HL-60 (cell line): Measurements from ENCODE around the gene DUSP7.

Experiments
- DNase-seq, 2 experiments: peaks; one replicate each; pipeline ENCODE4 v3.0.0-alpha.2; 2010 to 2020; ENCODE audit warnings: low read depth in 1 of 2, low spot score in 1 of 2
- H3K27ac ChIP-seq: fragments of 250-450 bp; sonication (Bioruptor Pico); replicated peaks from 2 replicates; pipeline ENCODE4 v1.5.1; 2020; ENCODE audit warnings: mild to moderate bottlenecking, moderate library complexity
- H3K27me3 ChIP-seq: fragments of 250-450 bp; sonication (Bioruptor Pico); 2 replicates; pipeline ENCODE4 v1.5.1; 2021; ENCODE audit warnings: mild to moderate bottlenecking, moderate library complexity; ENCODE audit not compliant: insufficient read depth, poor library complexity, severe bottlenecking
- H3K4me3 ChIP-seq: replicated peaks from 2 replicates; pipeline ENCODE4 v1.5.1; 2011; ENCODE audit warnings: mild to moderate bottlenecking, control low read depth, low read length; ENCODE audit not compliant: insufficient read depth
- GABPA ChIP-seq: IDR thresholded peaks from 2 replicates; pipeline ENCODE4 v1.6.1; 2012; ENCODE audit warnings: low read depth
- POLR2AphosphoS5 ChIP-seq: IDR thresholded peaks from 2 replicates; pipeline ENCODE4 v1.6.1; 2012; ENCODE audit warnings: low read depth
- SPI1 ChIP-seq: IDR thresholded peaks from 2 replicates; pipeline ENCODE4 v1.6.1; 2012; ENCODE audit warnings: low read depth, mild to moderate bottlenecking, borderline replicate concordance
- TF ChIP-seq, protein P1 (sequence below): IDR thresholded peaks from one replicate; pipeline ENCODE4 v1.5.1; 2011; ENCODE audit warnings: low read length, control low read depth, inconsistent platforms; ENCODE audit not compliant: insufficient read depth
- TF ChIP-seq, protein P2 (sequence below): IDR thresholded peaks from 2 replicates; pipeline ENCODE4 v1.6.1; 2012; ENCODE audit warnings: low read depth; ENCODE audit not compliant: insufficient replicate concordance

Gene DUSP7

DNA sequence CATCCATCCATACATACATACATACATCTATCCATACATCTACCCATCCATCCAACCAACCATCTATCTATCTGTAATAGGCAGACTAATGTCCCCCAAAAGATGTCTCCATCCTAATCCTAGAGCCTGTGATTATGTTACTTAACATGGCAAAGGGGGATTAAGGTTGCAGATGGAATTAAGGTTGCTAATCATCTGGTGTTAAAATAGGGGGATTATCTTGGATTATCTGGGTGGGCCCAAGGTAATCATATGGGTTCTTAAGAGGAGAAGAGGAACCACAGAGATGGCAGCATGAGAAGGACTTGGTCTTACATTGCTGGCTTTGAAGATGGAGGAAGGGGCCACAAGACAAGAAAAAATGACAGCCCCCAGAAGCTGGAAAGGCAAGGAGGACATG, 45.9 kb downstream of the DUSP7 start:
- H3K4me3 ChIP-seq, result no peak overlapping the region
- H3K27ac ChIP-seq, result no peak overlapping the region
- TF ChIP-seq POLR2AphosphoS5 (no peak), SPI1 (no peak)
- TF ChIP-seq, protein P1, sequence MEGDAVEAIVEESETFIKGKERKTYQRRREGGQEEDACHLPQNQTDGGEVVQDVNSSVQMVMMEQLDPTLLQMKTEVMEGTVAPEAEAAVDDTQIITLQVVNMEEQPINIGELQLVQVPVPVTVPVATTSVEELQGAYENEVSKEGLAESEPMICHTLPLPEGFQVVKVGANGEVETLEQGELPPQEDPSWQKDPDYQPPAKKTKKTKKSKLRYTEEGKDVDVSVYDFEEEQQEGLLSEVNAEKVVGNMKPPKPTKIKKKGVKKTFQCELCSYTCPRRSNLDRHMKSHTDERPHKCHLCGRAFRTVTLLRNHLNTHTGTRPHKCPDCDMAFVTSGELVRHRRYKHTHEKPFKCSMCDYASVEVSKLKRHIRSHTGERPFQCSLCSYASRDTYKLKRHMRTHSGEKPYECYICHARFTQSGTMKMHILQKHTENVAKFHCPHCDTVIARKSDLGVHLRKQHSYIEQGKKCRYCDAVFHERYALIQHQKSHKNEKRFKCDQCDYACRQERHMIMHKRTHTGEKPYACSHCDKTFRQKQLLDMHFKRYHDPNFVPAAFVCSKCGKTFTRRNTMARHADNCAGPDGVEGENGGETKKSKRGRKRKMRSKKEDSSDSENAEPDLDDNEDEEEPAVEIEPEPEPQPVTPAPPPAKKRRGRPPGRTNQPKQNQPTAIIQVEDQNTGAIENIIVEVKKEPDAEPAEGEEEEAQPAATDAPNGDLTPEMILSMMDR, result no peak
- H3K27me3 ChIP-seq, result no peaks in the 10 kb centered on the region
- DNase-seq, result no peak

DNA sequence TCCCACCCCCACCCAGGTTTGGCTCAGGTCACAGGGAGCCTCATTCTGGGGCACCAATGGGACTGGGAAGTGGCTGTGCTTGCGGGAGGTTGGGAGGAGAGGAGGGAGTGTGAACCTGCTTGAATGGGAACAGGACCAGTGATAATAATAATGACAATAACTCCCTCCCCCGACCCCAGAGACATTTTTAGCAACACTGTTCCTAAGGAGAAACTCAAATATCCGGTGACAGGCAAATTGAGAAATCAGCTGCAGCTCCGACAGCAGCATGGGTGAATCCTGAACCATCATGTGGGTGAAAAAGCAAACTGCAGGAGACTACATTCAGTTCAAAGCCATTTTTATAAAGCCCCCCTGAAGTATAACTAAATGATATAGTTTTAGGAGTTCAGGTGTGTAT, 49.1 kb downstream of the DUSP7 start:
- Histone ChIP-seq H3K4me3 (no peak overlapping the region), H3K27ac (no peak overlapping the region), H3K27me3 (no peaks in the 10 kb centered on the region)
- TF ChIP-seq, protein P2, sequence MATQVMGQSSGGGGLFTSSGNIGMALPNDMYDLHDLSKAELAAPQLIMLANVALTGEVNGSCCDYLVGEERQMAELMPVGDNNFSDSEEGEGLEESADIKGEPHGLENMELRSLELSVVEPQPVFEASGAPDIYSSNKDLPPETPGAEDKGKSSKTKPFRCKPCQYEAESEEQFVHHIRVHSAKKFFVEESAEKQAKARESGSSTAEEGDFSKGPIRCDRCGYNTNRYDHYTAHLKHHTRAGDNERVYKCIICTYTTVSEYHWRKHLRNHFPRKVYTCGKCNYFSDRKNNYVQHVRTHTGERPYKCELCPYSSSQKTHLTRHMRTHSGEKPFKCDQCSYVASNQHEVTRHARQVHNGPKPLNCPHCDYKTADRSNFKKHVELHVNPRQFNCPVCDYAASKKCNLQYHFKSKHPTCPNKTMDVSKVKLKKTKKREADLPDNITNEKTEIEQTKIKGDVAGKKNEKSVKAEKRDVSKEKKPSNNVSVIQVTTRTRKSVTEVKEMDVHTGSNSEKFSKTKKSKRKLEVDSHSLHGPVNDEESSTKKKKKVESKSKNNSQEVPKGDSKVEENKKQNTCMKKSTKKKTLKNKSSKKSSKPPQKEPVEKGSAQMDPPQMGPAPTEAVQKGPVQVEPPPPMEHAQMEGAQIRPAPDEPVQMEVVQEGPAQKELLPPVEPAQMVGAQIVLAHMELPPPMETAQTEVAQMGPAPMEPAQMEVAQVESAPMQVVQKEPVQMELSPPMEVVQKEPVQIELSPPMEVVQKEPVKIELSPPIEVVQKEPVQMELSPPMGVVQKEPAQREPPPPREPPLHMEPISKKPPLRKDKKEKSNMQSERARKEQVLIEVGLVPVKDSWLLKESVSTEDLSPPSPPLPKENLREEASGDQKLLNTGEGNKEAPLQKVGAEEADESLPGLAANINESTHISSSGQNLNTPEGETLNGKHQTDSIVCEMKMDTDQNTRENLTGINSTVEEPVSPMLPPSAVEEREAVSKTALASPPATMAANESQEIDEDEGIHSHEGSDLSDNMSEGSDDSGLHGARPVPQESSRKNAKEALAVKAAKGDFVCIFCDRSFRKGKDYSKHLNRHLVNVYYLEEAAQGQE, result no peak
- TF ChIP-seq POLR2AphosphoS5, result no peak
- no peak for TF ChIP-seq SPI1
- TF ChIP-seq, protein P1, result no peak
- no peak for TF ChIP-seq GABPA
- DNase-seq, result no peak

DNA sequence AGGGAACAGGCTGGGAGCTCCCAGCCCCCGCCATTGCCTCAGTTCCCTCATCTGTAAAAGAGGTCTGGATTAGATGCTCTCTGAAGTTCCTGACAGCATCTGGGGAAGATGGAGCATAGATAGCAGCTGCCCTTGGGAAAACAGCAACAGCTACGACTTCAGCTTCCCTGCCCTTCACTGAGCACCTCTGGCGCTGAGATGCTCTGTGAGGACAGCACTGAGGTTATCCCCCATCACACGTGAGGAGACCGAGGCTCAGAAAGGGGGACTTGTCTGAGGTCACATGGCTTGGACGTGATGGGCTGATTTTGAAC, 49.6 kb downstream of the DUSP7 start:
- Histone ChIP-seq H3K27me3 (no peaks in the 10 kb centered on the region), H3K27ac (no peak overlapping the region)
- TF ChIP-seq SPI1 (no peak), GABPA (no peak), POLR2AphosphoS5 (no peak)
- TF ChIP-seq, protein P1, result no peak
- TF ChIP-seq, protein P2, result no peak

DNA sequence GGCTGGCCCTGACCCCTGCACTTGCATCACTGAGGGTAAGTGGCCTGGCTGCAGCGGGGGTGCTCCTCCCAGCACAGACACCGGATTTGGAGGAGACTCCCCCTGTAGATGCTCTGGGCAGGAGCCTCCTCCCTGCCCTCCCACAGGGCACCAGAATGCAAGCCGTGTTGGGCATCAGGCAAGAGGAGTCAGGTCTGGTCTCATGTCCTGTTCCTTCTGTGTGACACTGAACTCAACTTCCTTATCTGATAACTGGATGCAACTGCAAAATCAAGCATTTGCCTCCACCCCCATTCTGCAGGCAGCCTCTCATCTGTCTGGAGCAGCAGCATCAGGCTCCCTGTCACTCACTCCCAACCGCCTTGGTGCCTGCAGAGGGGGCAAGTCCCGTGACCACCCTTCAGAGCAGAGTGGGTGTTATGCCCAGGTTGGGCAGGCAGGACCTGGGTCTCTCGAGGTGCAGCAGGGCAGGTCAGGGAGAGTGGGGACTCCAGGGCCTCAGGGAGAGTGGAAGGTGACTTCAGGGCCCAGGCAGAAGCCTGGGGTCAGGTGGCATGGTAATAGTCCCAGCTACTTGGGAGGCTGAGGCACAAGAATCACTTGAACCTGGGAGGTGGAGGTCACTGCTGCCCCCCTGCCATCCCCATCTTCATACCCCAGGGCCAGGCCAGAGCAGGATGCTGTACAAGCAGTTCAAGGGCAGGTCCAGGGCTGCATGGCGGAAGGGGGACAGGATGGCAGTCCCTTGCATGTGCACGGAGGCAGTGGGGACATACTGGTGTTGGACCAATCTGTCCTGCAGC, 50.2 kb downstream of the DUSP7 start:
- DNase-seq, result peak; percentile 38 to 70
- no peaks in the 10 kb centered on the region for H3K27me3 ChIP-seq
- TF ChIP-seq, protein P1, result no peak
- TF ChIP-seq SPI1, result no peak
- TF ChIP-seq, protein P2, result no peak
- H3K27ac ChIP-seq, result no peak overlapping the region
- no peak overlapping the region for H3K4me3 ChIP-seq

More for the DNA sequence above, 49.6 kb downstream of the DUSP7 start:
- no peak overlapping the region for H3K4me3 ChIP-seq
- no peak for DNase-seq
